ENCODE results near the gene ATAD3A.
"Not testable (repeated sequence)": the region's sequence is repeated elsewhere in the genome, so short reads cannot be mapped to it uniquely, and the experiment has no call there.

ATAD3A gene

DNA sequence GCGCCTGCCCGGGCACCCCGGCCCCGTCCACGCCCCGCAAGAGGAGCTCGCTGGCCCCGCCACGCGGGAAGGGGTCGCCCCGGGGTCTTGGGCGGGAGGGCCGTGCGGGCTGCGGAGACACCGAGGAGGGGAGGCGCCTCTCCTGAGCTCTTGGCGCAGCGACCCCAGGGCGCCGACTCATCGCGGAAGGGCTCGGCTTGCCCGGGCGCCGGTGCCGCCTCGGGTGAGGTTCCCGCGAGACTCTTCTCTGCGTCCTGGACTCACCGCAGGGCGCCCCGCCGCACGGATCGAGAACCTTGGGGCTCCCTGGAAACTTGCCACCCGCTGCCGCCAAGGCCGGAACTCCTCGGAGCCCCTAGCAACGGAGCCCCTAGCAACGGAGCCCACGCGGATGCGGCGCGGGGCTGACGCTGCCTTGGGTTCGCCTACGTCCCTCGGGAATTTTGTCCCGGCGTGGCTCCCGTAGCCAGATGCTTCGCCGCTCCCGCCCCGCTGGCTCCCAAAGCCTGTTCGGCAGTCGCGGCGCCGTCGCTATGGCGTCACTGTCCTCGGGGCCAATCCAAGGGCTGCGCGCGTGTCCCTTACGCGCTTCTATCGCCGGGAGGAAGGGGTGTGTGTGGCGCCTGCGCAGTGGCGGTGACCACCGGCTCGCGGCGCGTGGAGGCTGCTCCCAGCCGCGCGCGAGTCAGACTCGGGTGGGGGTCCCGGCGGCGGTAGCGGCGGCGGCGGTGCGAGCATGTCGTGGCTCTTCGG lies at the start of gene ATAD3A:
TSS of gene ATAD3A (plus strand) at position 630 of the 753 bp plus-strand sequence. CDS start at position 737, 107 bp downstream.
- DNase-seq: peak; percentile 46

DNA sequence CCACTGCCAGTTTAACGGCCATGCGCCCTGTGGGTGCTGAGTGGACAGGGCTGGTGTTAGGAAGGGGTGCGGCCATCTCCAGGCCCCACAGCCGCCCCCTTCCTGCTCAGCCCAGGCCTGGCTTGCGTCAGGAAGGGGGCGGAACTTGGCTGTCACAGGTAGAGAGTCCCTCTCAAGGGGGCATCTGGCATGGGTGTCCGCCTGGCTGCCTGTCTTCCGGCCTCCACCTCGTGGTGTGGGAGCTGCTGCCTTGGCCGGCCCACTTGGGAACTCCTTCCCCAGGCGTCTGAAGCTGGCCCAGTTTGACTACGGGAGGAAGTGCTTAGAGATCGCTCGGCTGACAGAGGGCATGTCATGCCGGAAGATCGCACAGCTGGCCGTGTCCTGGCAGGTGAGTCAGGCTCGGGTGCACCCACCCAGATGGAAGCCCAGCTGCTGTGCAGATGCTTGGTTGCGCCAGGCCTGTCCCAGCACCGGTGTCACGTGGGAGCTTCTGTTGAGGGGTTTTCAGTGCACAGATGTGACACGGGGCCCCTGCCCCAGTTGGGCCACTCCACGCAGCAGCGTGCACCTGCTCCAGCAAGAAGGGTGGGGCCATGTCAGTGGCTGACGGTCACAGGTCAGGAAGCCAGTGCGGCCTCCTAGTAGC lies 49.5 kb upstream of the ATAD3A start:
- DNase-seq: no peak

DNA sequence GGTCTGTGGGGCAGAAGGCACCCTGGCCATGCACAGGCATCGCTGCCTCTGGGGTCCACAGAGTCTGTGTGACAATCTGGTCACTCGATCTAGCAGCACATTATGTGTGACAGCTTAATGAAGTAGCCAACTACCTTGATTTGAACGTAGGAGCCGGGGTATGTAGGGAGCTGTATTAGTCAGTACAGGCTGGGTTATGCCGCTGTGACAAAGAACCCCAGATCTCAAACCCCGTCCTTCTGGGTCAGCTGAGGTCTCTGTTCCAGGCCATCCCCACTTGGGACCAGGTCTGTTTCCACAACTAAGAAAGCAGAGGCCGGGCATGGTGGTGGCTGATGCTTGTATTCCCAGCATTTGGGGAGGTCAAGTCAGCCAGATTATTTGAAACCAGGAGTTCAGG lies 48.6 kb upstream of the ATAD3A start:
- no peak for DNase-seq

DNA sequence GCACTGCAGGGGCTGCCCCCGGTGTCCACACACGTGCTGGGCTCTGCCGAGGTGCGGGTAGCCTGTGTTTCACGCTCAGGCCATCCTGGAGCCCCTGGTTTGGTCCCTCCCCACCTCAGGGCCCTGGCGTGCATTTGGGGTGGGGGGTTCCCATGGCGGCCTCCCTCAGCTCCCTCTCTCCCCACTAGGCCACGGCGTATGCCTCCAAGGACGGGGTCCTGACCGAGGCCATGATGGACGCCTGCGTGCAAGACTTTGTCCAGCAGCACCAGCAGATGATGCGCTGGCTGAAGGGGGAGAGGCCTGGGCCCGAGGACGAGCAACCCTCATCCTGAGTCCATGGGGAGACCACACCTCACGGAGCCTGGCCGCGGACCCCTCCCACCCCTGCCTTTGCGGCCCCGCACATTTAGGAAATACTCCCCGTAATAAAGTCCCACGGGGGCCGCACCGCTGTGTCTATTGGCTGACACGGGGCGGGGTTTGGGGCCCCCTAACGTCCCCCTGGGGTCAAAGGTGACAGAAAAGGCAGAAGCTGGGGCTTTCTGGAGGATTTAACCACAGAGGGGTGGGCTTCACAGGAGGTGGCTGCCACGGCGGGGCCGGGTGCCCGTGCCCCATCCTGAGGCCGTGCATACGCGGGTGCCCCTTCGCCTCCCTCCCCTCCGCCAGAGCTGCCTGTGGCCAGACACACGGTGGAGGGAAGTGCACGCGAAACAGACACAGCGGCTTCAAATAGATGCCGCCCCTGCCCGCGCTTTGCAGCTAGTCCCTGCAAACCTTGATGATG lies 43.6 kb upstream of the ATAD3A start:
- DNase-seq: not testable (repeated sequence)

DNA sequence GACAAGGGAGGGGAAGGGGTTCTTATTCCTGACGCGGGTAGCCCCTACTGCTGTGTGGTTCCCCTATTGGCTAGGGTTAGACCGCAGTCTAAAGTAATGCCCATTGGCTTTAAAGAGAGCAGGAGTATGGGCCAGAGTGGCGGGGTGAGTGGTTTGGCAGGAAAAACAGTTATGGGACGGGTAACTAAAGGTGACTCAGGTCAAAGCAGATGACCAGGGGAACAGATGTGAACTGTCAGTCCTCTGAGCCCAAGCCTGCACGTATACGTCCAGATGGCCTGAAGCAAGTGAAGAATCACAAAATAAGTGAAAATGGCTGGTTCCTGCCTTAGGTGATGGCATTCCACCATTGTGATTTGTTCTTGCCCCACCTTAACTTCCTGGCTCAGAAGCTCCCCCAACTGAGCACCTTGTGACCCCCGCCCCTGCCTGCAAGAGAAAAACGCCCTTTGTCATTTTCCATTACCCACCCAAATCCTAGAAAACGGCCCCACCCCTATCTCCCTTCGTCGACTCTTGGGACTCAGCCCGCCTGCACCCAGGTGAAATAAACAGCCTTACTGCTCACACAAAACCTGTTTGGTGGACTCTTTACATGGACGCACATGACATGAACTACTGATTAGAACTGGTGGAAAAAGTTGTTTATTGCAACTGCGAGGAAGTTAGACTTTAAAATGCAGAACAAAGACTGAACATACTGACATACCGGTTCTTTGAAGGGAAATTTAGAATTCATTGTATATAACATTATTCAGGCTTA lies 41.2 kb upstream of the ATAD3A start:
- DNase-seq: no peak

DNA sequence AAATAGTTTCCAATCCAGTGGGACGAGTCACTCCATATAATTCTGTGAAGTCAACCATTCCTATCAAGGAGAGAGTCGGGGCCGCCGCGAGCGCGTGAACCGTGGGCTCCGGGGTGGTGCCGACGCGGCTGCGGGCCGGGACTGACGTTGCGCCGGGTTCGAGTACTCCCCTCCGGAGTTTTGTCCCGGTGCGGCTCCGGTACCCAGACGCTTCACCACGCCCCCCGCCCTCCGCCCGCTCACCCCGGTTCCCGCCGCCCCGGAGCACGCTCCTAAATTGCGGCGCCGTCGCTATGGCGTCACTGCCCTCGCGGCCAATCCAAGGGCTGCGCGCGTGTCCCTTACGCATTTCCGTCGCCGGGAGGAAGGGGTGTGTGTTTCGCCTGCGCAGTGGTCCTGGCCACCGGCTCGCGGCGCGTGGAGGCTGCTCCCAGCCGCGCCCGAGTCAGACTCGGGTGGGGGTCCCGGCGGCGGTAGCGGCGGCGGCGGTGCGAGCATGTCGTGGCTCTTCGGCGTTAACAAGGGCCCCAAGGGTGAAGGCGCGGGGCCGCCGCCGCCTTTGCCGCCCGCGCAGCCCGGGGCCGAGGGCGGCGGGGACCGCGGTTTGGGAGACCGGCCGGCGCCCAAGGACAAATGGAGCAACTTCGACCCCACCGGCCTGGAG lies 40.4 kb upstream of the ATAD3A start, which contains the start of gene ATAD3B:
TSS of gene ATAD3B (plus strand) at position 377 of the 664 bp plus-strand sequence. CDS start at position 497, 120 bp downstream.
- peak; percentile 37 for DNase-seq

DNA sequence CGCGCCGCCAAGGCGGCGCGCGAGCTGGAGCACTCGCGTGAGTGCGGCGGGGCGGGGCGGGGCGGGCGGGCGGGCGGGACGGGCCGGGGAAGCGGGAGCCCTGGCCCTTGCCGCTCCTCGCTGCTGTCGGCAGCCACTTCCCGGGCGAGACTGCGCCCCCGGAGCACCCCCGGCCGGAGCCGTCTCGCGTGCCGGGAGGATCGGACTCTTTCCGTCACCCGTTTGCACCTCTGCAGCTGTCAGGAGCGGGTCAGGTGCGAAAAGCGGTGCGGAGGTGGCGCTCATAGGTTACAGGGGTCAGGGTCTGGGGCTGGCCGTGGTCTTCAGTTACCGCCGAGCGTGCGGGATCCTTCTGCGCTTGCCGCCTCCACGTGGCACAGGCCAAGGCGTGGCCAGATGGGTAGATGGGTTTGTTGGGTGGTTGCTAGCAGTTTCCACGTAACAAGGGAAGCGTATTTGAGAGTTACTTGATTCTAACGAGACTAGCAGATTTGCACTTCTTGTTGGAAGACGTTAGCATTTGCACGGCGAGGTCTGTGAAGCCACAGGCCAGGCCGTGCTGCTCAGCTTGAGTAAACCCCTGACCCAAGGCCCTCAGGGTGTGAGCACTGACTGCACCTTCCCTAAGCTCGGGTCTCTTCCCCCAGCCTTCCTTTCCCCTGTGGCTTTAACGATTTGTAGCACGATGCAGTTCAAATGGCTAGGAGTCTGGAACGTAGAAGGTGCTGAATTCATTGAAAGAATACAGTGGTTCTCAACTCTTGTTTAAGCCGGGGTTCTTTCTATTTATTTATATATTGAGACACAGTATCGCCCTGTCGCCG lies 39.7 kb upstream of the ATAD3A start:
- DNase-seq: not testable (repeated sequence)

DNA sequence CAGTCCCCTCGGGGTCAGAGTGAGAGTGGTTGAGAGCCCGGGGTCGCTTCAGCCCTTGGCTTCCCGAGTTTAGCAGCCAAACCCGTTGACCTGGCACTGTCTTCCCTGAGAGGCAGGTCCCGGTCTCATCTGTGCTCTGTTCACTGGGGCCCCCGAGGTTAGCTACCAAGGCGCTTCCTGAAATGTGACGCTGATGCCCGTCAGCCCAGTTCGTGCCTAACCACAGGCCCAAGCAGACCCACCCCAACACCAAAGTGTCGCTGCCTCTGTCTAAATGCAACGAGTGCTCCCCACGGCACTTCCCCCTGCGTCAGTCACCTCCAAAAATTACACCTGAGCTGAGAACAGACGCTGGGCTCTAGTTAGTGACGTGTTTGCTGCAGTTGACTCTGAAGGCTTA lies 36.0 kb upstream of the ATAD3A start:
- not testable (repeated sequence) for DNase-seq

DNA sequence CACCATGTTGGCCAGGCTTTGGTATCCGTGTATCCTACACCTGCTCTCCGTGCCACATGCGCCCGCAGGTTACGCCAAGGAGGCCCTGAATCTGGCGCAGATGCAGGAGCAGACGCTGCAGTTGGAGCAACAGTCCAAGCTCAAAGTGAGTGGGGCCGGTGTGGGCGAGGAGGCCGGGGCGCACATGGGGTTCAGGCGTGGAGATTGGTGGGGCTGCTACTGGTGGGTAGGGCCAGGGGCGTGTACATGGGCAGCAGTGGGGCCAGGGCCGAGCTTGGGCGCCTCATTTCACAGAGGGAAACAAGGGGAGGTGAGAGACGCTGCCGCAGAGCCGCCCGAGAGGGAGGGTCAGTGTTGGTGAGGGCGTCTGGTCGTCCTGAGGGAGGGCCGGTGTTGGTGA lies 34.8 kb upstream of the ATAD3A start:
- no peak for DNase-seq

DNA sequence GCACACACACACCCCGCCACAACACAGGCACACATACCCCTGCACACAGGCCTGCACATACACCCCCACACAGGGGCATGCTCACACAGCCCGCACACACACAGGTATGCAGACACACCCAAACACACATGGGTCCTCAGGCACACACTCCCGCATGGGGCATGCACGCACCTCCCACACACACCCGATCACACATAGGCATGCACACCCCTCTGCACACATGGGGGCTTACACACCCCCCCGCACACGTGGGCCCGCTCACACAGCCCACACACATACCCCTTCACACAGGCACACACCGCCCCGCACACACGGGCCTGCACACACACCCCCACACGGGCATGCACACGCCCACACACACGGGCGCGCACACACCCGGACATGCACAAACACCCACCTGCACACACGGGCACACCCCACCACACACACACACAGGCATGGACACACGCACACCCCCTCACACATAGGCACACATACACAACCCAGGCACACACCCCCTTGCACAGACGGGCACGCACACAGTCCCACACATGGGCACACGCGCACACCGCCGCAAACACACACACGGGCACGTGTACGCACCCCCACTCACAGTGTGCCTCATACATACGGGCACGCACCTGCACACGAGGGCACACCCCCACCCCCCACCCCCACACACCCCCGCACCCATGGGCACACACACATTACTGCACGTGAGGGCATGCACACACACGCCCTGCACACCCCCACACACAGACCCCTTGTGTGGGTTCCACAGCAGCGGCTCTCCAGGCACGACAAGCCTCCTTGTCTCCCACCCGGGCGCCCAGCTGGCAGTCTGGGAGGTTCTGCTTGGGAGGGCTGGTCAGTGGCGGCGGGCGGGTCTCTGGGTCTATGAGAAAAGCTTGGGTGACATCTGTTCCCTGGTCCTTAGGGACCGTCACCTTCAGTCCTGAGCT lies 32.1 kb upstream of the ATAD3A start:
- no peak for DNase-seq

DNA sequence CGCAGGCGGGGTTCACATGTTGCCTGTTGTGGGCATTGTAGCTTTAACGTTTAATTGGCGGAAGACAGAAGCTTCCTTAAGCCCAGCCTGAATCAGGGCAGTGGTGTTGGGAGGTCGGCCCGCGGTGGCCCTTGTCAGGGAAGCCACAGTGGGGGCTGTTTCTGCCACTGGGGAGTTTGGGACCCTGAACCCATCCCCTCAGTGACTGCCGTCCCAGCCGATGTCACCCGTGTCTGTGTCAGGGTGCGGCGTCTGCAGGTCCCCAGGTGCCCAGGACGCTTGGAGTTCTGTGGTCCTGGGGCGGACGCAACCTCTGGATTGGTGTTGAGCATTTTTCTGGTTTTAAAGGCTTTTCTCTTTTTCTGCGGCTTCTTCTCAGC lies 31.5 kb upstream of the ATAD3A start:
- DNase-seq: not testable (repeated sequence)

DNA sequence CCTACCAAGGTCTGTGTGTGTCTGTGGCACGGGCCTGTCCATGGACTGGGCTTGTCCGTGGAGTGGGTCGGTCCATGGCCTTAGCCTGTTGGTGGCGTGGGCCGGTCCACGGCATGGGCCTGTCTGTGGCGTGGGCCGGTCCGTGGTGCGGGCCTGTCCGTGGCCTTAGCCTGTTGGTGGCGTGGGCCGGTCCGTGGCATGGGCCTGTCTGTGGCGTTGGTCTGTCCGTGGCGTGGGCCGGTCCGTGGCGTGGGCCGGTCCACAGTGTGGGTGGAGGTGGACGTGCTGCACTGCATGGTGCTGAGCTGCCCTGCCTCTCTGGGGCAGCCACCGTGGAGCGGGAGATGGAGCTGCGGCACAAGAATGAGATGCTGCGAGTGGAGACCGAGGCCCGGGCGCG lies 30.2 kb upstream of the ATAD3A start:
- not testable (repeated sequence) for DNase-seq

DNA sequence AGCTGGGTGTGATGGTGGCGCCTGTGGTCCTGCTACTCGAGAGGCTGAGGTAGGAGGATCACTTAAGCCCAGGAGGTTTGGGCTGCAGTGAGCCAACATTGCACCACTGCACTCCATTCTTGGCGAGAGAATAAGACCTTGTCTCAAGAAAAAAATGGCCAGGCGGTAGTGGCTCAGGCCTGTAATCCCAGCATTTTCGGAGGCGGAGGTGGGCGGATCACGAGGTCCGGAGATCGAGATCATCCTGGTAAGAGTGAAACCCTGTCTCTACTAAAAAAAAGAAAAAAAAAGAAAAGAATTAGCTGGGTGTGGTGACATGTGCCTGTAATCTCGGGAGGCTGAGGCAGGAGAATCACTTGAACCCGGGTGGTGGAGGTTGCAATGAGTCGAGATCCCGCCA lies 29.1 kb upstream of the ATAD3A start:
- DNase-seq: no peak

DNA sequence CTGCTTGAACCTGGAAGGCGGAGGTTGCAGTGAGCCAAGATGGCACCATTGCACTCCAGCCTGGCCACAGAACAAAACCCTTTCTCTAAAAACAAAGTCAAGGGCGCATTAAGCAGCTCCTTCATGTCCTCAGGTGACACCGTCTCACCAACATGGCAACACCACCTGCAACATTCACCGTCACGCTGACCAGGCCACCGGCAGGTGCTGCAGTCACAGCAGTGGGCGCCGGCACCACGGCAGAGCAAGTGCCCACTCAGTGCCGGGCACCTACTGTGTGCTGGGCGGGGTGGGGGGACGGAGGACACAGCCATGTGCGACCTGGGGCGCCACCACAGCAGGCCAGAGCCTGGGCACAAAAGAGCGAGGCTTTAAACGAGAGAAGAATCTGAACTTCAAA lies 28.2 kb upstream of the ATAD3A start:
- DNase-seq: no peak

DNA sequence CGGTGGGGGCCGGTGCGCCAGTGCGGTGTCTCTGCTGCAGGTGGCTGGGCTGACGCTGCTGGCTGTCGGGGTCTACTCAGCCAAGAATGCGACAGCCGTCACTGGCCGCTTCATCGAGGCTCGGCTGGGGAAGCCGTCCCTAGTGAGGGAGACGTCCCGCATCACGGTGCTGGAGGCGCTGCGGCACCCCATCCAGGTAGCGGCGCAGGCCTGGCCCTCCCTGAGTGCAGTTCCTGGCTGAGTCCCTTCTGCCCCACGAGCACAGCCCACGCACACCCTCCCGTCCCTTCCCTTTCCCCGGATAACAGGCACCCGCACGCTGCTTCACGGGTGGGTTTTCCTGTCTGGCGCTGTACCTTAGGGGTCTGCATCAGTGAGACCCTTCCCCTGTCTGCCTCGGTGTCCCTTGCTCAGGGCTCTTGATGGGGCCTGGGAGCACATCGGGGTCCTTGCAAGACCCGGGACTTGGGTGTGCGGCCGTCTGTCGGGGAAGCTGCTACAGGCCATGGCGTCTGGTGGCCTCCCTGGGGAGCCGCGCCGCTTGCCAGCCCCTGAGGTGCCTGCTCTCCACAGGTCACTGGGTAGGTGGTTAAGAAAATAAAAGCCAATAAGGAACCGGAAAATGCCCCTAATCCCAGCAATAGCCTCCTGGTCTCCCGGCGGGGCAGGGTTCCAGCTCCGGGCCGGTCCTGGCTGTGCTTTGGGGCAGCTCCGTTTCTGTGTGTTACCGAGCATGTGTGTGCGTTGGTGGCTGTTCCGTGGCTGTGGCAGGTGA lies 26.8 kb upstream of the ATAD3A start:
- not testable (repeated sequence) for DNase-seq

DNA sequence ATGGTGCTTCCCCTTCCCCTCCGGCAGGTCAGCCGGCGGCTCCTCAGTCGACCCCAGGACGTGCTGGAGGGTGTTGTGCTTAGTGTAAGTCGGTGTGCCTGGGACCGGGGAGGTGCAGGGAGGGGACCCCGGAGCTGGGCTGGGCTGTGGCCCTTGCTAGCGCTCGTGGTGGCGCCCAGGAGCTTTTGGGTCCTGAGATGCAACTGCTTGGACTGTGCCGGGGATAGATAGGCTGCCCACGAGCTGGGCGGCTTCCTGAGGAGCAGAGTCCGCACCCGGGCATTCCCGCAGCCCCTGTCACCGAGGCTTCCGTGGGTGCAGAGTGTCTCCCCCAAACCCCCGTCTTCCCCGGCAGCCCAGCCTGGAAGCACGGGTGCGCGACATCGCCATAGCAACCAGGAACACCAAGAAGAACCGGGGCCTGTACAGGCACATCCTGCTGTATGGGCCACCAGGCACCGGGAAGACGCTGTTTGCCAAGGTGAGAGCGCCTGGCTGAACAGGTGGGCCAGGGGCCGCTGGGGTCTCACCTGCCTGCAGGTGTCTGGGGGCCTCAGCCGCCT lies 26.1 kb upstream of the ATAD3A start:
- not testable (repeated sequence) for DNase-seq

DNA sequence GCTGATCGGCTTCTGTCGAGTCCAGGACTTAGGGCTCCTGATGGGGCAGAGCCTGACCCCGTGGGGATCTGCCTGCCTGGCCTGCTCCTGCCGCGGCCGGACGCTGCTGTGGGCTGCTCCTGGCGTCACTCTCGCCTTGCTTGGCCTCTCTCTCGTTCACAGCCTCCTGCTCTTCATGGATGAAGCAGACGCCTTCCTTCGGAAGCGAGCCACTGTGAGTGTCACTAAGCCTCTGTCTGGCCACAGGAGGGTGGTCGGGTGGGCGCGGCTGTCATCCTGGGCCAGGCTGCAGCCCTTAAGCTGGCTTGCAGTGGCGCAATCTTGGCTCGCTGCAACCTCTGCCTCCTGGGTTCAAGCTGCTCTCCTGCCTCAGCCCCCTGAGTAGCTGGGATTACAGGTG lies 24.3 kb upstream of the ATAD3A start:
- no peak for DNase-seq

DNA sequence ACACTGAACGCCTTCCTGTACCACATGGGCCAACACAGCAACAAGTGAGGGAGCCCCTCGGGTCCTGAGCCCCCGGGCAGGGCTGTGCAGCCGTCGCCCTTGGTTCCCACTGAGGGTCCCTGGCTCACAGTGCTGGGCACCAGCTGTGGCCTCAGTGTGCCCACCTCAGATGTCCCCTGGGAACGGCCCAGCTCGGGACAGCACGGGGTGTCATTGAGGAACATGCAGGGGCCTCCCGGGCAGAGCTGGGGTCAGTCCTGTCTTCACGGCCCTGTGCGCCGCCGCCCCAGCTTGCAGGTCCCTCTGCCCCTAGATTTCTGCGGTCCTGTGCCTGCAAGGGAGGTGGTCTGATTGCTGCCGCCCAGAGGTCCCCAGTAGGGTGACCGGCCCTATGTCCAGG lies 22.7 kb upstream of the ATAD3A start:
- no peak for DNase-seq

DNA sequence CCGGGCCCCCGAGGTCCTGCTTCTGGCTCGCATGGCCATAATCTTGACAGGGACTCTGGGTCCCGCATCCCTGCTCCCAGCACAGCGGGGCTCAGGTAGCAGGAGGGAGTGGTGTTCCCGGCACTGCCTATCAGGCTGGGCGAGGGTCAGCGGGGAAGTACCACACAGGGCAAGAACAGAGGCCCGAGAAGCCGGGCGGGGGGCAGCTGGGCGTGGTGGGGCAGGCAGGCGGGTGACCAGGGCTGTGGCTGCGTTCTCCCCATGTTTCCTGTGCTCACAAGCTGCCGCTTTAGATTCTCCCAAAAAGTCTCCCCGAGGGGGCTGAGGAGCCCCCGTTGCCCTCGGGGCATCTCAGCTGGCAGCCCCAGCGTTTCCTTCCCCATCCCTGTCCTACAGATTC lies 22.1 kb upstream of the ATAD3A start:
- DNase-seq: no peak
